HL-60/S4 treated with phorbol 12-myristate 13-acetate at 8.2 ng/mL for 4 days and 3 days (cell line): ENCODE results near the gene KLRD1.
"Not testable (repeated sequence)": the region's sequence is repeated elsewhere in the genome, so short reads cannot be mapped to it uniquely, and the experiment has no call there.

Source experiments
- in situ Hi-C: fragments of 300-500 bp; cut with MboI; formaldehyde crosslinking; loops from 2 replicates; pipeline ENCODE4 v1.15.0; 2022; ENCODE audit warnings: low sequenced_read_pairs

The KLRD1 gene, protein sequence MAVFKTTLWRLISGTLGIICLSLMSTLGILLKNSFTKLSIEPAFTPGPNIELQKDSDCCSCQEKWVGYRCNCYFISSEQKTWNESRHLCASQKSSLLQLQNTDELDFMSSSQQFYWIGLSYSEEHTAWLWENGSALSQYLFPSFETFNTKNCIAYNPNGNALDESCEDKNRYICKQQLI

DNA sequence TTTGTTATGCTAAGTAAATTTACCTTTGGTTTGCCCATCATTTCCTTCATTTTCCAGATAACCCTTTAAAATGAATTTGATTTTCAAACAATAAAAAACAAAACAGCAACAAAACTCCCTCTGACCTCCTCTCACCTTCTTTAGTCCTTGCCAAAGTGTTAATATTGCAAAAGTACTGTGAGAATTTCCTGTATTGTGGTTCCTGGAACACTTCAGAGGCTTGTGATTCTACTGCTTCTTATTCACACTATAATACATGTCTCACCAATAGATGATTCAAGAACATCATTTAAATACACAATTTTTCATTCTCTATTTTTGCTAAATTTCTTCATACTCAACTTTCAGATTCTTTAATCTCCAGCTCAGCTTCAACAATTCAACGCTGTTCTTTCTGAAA is at the start of gene KLRD1:
Gene KLRD1, plus strand, starts transcription at position 241 of the 400 bp plus-strand sequence. CDS start 208 bp downstream, outside the sequence.
- in situ Hi-C loops: no loop called here

DNA sequence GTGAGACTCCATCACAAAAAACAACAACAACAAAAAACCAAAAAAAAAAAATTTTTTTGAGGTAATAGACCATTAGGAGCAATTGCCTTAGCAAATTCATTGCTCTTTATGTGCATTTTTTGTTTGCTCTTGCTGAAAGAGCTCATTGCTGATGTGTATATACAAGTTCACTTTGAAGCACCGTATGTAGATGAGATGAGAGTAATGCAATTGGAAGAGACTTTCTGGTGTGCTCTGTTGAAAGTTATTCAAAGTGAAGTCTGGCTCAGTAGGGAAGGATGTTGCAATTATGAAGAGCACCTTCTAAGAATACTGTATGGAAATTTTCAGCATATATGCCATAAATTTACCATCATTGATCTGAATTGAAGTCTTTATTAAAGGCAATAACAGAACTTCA is 46.7 kb upstream of the KLRD1 start:
- in situ Hi-C loops: no loop called here

DNA sequence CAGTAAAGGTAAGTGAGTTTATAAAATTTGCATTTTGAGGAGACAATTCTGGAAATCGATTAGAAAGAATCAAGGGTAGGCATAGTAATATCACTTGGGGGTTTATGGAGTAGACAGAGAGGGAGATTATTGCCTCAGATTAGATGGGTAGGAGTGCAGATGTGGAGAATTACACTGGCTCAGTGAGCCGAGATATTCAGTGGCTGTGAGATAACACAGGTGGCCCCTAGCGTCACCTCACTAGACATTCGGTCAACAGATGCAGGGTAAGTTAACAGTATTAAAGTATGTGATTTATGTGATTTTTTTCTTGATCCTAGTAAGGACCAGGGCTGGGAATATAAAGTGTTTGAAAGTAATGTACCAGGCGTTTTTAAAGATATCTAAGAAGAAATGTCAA is 39.6 kb upstream of the KLRD1 start:
- in situ Hi-C loops: no loop called here

DNA sequence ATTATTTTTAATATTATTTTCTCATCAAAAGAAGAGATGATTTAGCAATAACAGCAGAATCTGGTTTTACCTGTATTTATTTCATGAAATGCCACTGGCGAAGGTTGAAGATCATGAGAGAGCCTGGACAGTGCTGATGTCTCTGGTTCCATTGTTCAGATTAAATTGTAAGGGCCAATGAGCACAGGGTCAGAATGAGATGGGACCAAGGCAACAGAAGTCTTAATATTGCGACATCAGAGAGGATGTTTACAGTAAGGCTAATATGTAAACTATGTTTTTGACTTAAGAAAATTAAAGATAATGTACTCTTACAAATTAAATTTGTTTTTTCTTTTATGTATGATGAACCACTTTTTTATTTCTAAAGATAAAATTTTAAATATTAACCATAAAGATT is 35.2 kb upstream of the KLRD1 start:
- in situ Hi-C loops: no loop called here

DNA sequence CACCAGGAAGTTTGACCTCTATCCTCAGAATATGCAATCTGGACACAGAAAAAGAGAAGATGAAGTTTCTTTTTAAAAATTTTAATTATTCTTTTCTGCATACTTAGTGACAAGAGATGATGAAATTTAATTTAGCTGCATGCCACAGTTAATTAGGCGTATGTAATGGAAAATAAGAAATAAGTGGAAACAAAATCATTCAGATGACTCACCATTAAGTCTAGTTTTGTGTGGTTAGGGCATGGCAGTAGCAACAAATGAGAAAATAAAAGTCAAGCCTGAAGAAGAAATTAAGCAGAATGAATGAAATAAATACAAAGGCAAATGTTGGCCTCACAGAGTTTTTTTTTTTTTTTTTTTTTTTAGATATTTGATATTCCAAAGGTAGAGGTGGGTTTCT is 30.9 kb upstream of the KLRD1 start:
- in situ Hi-C loops: no loop called here

DNA sequence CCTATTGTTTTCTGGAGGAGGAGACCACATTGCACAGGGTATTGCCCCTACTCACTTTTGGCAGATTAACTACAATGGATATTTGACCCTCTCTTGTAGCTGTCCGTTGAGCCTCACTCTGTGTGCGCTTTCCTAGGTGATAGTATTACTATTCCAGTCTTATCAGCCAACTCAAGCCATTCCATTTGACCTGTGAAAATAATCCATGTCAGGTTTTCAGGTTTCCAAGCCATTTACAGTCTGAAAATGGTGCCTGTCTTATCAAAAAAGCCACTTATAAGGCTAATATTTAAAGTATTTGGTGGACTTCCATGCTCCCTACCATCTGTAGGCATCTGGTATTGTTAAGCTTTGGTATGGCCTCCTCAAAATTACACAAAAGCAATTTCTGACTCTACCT is 29.6 kb upstream of the KLRD1 start:
- in situ Hi-C loops: no loop called here

DNA sequence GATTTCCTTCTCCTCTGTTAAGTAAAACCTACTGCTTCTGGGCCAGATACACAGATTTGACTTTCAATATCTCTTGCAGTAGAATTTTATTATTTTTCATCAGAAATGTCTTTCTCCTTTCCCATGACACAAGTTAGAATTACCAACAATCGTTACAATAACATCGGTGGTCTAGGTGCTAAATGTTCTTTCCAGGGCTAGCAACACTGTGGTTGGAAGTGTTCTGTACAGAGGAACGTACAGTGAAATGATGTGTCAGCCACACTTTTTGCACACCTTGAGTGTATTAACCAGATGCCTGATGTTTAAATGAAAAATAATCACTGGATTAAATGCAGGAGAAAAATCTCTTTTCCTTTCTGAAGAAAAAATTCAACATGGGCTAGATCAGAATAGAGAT is 27.7 kb upstream of the KLRD1 start:
- in situ Hi-C loops: no loop called here

DNA sequence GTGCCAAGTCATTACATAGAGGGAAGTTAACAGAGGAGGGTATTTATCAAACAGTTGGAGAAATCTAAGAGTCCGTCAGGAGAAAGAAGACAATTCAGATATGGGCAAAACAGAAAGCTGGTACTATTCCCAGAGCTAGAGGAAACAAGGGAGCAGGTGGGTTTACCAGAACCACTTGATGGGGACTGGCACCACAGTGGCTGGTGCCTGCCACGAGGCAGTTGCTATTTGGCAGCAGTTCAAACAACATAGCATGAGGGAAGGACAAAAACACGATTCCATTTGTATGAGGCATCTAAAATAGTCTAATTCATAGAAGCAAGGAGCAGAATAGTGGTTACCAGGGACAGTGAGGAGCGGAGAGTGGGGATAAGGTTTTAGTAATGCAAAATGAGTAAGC is 24.6 kb upstream of the KLRD1 start:
- in situ Hi-C loops: no loop called here

DNA sequence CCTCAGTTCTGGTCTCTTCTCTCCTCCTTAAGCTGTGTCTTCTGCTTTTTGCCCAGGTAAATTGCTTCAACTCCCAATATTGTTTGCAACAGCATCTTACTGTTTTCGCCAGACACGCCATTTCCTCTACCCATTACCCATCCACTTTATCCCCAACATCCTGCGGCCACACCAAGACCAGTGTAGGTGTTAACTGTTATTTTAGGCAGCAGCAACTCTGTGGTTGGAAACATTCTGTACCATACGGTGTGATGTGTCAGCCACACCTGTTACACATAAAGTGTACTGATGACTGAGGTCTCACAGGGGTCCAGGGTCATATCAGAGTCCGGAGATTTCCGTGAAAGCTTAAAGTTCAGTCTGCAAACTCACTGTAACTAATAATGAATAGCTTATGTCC is 21.8 kb upstream of the KLRD1 start:
- in situ Hi-C loops: no loop called here

DNA sequence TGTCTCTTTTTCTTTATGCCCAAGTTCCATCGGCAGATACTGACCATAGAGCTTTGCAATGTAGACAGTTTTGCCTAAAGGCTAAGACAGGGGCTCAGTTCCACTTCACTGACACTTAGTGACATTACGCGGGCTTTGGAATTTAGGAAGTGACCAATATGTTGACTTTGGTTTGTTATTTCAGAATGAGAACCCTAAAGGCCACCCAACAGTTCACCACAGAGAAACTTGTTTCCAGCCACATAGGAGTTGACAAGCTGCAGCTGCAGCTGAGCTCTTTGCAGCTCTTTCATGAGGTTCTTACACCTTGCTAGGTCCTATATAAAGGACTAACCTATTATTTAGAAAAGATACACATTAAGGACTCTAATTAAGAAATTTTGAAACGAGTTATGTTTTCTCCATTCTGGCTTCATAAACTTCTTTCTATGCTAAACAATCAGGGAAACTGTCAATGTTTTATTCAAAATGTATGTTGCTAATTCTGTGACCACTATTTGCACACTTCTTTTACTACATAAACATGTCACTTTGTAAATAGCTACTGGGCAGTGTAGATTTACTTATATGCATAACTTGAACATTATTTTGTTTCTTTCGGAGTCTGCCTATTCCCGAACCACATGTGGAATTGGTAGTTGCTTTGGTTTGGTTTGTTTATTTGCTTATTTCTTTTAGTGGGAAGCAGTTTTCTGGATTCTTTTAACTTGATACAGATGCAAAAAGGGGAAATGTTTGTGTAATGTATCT is 18.5 kb upstream of the KLRD1 start:
- in situ Hi-C loops: no loop called here

DNA sequence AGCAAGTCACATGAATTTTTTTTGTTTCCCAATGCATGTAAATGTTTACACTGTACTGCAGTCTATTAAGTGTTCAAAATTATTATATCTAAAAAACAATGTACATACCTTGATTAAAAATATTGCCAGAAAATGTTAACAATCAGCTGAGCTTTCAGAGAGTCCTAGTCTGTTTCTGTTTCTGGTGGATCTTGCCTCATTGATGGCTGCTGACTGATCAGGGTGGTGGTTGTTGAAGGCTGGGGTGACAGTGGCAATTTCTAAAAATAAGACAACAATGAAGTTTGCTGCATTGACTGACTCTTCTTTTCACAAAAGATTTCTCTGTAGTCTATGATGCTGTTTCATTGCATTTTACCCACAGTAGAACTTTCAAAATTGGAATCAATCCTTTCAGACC is 16.6 kb upstream of the KLRD1 start:
- in situ Hi-C loops: no loop called here

DNA sequence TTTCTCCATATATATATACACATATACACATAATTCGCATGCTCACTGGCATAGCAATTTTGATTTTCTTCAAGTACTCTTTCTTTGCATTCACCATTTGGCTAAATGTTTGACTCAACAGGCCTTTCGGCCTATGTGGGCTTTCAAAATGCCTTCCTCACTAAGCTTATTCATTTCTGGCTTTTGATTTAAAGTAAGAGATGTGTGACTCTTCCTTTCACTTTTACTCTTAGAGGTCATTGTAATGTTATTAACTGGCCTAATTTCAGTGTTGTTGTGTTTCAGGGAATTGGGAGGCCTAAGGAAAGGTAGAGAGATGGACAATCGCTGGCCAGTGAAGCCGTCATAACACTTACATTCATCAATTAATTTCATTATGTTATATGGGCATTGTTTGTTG is 14.5 kb upstream of the KLRD1 start:
- in situ Hi-C loops: no loop called here

DNA sequence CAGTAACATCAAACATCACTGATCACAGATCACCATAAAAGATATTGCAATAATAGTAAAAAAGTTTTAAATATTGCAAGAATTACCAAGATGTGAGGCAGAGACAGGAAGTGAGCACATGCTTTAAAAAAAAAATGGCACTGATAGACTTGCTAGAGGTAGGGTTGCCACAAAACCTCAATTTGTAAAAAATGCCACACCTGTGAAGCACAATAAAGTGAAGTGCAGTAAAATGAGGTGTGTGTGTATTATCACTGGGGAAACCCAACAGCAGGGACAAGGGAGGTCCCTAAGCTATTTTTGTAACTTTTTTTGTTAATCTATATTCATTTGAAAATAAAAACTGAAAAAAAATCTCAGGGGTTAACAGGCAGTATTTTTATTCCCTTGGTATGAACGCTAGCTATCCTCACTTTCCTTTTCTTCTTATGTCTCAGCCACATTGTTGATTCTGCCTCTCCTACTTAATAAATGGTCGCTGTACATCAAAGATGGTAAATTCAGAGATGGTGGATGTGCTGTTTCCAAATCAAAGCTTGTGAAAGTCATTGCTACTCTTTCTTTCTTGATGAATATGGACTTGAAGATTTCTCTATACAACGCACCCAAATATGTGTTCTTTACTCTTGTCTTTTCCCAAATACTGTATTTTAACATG is 14.0 kb upstream of the KLRD1 start:
- in situ Hi-C loops: no loop called here

DNA sequence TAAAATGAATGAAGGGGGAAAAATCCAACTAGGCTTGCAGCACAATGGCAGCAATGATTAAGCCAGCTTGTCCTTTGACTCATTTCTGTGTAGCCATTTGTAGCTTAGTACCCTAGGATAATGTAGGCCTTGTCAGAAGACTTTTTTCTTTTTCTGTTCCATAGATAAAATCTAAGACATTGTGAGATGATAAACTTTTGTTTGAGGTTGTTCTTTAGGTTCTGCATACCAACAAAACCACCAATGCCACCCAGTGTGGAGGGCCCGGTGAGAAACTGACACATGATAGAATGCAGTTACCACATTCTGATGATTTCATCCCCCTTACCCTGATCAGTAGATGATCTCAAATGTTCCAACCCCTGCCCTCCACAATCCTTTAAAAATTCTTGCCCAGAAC is 6.6 kb upstream of the KLRD1 start:
- in situ Hi-C loops: no loop called here

DNA sequence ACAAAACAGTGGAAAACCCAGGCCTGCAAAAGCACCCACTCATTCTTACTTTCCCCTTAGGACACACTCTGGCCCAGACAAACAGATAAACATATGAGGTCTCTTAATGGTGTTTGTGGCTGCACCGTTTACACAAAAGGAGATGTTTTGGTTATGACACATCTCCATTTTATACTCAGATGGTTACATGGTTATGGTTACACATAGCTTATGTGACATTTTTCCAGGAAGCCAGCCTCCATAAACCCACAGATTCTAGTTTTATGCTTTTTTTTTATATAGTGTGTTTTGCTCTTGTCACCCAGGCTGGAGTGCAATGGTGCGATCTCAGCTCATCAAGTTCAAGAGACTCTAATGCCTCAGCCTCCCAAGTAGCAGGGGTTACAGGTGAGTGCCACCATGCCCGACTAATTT is 3.5 kb upstream of the KLRD1 start:
- in situ Hi-C loops: no loop called here

DNA sequence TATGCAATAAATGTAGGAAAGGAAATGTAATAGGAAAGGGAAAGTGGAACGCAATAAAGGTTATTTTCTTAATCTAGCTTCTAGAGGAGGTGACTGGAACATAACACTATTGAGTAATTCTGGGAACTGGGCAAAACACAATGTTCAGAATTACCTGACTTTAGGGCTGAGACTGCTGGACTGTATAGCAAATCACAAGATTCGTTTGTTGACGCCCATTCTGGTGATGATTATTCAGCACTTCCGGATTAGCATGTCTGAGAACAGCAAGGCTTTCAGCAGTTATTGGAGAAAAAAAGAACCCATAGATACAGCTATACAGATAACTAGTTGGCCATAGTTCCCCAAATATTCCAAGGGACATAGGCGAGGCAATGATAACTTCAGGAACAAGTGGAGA is 2.3 kb upstream of the KLRD1 start:
- in situ Hi-C loops: no loop called here

DNA sequence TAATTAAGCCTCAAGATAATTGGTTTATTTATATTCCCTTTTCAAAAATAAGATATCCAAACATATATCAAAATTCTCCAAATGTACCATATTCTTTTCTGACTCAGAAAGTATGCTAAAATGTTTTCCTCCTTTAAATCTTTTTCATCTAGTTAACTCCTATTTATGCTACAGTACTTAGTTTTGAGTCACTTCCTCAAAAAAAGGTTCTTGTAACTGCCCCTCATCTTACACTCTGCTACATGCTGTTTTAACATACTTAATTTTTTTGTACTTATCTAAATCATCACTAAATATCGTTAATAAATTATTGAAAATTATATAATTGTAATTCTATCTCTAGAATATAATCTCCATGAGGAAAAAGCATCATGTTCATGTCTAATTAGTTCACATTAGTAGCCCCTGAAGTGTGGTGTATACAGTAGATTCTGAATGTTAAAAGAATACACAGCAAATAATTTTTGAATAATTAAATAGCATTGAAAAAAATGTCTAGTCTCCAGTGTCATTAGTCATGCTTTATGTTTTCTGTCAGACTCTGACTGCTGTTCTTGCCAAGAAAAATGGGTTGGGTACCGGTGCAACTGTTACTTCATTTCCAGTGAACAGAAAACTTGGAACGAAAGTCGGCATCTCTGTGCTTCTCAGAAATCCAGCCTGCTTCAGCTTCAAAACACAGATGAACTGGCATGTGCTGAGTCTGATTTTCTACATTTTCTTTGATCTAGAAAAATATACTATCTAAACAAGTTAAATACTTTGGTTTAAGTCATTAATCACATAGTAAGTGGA is 3.5 kb downstream of the KLRD1 start:
- in situ Hi-C loops: no loop called here

DNA sequence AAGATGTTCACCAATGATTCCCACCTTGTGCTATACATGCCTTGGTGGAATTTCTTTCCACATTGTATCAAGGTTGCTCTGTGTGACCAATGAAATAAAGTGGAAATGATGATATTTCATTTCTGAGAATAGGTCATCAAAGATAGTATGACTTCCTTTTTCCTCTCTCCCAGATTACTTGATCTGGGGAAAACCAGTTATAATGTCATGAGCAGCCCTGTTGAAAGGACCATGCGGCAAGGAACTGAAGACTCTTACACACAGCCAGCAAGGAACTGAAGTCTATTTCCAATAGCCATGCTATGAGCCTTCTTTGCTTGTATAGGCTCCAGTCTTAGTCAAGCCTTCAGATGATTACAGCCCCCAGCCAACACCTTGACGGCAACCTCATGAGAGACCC is 11.7 kb downstream of the KLRD1 start:
- in situ Hi-C loops: no loop called here

DNA sequence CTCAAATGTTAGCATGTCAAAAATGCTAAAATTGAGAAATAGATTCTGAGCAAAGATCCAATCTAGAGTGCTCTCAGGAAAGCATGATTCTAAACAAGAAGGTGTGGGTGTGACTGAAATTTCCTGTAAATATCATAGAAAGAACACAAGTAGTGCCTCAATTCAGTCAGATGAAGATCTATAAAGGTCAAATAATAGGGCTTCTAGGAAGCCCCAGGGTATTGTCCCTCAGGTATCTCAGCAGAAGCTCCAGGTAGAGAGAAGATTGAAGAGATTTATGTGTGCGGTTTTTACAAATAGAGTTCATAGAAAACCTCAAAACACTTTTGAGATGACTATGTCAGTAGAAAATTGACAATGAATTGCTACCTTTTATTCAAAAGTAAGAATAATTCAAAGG is 13.0 kb downstream of the KLRD1 start:
- in situ Hi-C loops: no loop called here

DNA sequence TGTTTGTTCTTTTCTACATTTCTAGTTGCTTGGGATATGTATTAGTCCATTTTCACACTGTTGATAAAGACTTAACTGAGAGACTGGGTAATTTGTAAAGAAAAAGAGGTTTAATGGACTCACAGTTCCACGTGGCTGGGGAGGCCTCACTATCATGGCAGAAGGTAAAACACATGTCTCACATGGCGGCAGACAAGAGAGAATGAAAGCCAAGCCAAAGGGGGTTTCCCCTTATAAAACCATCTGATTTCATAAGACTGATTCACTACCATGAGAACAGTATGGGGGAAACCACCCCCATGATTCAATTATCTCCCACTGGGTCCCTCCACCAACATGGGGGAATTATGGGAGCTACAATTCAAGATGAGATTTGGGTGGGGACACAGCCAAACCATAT is 21.0 kb downstream of the KLRD1 start:
- in situ Hi-C loops: not testable (repeated sequence)

DNA sequence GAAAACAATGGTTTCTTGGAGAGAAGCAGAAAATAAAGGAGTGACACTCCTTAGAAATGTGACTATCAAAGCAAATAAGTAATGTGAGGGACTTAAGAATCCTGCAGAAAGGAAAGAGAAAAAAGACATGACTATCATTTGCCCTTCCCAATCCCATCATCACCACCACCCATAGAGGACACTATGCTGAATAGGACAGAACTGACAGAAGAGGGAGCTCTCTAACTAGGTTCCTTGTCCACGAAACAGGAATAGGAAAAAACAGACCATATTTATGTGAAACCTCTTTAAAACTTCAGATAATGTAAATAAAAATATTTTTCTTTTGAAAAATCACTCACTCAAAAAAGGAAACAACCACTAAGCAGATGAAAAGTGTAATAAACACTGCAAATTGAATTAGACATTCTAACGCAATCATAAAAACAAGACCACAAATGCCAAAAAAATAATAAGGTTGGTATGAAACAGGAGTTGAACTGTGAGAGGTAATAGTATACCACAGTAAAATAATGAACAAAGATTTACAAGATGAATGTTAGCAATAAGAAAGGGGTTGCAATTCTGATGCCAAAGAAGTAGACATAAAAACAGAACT is 24.1 kb downstream of the KLRD1 start:
- in situ Hi-C loops: no loop called here
